Measurements from ENCODE around the gene NHS.

- TF ChIP-seq CTCF (IDR thresholded peaks at IDR 0.05 in 2 of 3, conservative IDR thresholded peaks at IDR 0.05 in 1 of 3; ENCODE audit: borderline replicate concordance in 1 of 3, insufficient read depth in 1 of 3, low read depth in 2 of 3, low read length in 2 of 3) (no peak), REST (IDR thresholded peaks at IDR 0.05; ENCODE audit: low read depth) (no peak)
Measured at GRCh38 chrX:17519358-17519757, 144.4 kb downstream of the NHS start.
